C4-2B (cell line): Measurements from ENCODE around the gene PRUNE2.

ENCODE experiments used
- H3K27ac ChIP-seq: fragments of 450-650 bp; 2 replicates; pipeline ENCODE4 v1.5.1; 2017
- ZFX ChIP-seq: fragments of 450-650 bp; IDR thresholded peaks from 2 replicates; pipeline ENCODE4 v1.6.1; 2017
- TF ChIP-seq, protein P1 (sequence below): fragments of 450-650 bp; conservative IDR thresholded peaks from 2 replicates; pipeline ENCODE4 v1.5.1; 2017; ENCODE audit warnings: mild to moderate bottlenecking

Gene PRUNE2

DNA sequence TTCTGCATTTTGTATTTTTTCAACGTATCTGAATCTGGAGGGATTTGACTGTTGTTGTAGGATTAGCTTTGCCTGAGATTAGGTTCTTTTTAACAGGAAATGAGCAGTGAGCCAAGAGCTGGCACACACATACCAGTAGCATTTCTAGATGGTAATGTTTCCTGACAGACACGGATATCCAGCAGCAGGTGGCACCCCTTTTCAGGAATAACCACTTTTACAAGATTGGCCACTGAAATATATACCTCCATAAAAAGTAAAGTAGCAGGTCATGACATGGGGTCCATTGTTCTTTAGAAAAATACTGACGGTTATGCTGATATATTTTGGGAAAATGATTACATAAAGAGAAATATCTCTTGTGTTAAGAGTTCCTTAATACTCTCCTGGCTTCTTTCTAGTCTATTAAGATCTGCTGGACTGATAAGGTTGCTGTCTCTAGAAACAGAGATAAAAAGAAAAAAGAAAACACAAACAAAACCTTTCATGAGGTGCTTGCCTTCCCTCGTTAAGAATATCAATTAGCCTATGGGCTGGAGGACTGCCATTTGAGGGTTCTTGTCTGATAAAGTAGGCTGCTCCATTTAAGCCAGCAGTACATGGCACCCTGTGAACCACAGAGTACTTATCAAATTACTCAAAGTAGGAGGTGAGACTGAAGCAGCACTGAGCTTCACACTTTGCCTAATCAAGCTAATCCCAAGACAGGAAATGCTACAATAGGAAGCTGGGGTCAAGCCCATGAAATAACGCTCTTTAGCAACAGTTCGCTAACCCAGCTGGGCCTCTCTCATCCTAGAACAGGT is 243.2 kb downstream of the PRUNE2 start:
- H3K27ac ChIP-seq, result peak overlapping the region; percentile 85

DNA sequence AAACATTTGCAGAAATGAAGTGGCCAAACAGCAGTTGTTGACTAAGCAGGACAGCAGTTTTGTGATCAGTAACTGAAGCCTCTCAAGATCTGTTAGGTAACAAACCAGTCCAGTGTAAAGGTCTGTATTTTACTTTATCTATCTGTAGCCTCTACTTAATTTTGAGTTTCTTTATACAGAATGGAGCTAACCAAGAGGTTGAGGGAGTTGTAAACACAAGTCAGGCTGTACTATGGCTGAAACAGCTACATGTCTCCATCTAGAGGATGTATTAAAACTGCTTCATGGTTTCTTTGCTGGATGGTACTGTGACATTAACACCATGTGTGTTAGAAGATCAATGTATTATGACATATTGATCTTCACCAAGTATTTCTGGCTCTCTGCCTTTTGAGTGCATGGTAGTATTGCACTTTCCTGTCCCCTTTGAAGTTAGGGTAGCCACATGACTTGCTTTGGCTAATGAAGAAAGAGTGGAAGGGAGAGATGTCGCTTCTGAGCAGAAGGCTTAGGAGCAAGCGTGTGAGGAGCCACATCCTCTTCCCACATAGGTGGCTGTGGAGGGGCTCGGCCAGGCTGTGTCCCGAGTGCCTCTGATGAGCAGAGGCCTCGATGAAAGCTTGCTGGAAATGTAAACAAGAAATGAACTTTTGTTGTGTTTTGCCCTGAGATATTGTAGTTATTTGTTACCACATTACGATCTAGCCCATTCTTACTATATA is 247.2 kb downstream of the PRUNE2 start:
- TF ChIP-seq, protein P1, sequence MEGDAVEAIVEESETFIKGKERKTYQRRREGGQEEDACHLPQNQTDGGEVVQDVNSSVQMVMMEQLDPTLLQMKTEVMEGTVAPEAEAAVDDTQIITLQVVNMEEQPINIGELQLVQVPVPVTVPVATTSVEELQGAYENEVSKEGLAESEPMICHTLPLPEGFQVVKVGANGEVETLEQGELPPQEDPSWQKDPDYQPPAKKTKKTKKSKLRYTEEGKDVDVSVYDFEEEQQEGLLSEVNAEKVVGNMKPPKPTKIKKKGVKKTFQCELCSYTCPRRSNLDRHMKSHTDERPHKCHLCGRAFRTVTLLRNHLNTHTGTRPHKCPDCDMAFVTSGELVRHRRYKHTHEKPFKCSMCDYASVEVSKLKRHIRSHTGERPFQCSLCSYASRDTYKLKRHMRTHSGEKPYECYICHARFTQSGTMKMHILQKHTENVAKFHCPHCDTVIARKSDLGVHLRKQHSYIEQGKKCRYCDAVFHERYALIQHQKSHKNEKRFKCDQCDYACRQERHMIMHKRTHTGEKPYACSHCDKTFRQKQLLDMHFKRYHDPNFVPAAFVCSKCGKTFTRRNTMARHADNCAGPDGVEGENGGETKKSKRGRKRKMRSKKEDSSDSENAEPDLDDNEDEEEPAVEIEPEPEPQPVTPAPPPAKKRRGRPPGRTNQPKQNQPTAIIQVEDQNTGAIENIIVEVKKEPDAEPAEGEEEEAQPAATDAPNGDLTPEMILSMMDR, result peak; percentile 62
- TF ChIP-seq ZFX, result no peak
- peak overlapping the region; percentile 13; the same call in 1 of the 2 replicates for H3K27ac ChIP-seq

More for the DNA sequence above, 243.2 kb downstream of the PRUNE2 start:
- no peak for TF ChIP-seq ZFX
- TF ChIP-seq, protein P1, result peak; percentile 53

DNA sequence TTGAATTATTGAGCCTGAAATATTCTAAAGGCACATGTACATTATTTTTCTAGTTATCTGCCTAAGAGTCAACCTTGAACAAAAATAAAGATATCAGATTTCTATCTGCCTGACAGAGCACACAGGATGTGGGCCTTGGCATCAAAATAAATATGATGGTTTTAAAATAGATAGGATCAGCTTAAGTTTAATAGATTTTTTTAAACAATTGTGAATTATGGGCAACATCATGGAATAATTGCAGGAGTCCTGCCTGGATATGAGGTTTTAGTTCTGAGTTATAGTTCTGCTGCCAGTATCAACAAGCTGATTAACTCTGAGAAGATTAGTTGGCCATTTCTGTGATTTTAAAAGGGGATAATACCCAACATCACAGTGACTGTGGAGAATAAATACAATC is 248.6 kb downstream of the PRUNE2 start:
- TF ChIP-seq, protein P1, result no peak
- no peak for TF ChIP-seq ZFX
- no peak overlapping the region for H3K27ac ChIP-seq

DNA sequence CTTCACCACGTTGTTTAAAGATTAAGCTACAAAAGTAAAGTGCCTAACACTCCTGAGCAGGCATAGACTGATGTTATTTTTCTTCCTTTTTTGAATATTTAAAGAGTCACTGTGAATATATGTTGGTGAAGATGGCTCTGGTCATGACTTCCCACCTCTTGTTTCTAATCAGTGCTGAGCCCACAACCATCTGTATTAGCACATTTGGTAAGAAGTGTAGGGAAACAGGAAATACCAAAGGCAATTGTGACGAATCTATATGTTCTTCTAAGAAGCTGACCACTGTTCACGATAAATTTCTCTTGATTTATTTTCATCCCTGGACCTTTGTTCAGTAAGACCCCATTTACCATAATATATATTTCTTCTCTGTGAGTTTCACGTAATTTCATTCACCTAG is 249.9 kb downstream of the PRUNE2 start:
- no peak overlapping the region for H3K27ac ChIP-seq
- TF ChIP-seq, protein P1, result no peak
- TF ChIP-seq ZFX, result no peak

DNA sequence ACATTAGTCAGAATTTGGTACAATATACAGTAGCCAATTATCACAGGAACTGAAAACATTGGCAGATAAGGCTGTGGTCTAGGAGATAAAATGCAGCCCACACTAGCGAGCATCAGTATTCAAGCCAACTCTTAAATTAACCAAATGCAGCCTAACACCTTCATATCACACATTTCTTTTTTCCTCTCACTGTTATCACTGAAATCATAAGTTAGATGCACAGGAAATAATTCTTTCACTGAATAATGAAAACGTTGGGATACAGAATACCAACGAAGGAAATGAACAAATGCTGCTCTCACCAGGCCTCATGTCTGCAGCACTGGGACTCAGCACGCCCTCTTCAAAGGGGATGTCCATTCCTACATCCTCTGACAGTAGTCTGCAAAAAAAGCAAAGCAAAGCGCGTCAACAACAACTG is 250.8 kb downstream of the PRUNE2 start:
- no peak for TF ChIP-seq ZFX
- TF ChIP-seq, protein P1, result no peak
- H3K27ac ChIP-seq, result no peak overlapping the region

DNA sequence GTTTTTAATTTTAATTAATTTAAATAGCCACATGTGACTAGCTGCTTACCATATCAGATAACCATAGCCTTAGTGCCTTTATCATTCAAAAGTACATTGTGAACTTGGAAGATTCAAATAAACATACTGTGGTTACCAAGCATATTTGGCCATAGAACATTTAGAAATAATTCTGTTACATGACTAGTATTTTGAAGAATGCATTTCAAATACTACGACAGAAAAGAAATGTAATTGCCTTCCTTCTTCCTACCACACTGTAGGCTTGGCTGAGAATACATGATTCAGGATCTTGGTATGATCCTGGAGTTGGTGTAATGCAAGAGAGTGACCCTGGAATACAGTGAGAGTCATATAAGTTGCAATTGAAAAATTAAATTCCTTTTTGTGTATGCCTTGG is 251.3 kb downstream of the PRUNE2 start:
- H3K27ac ChIP-seq, result no peak overlapping the region
- no peak for TF ChIP-seq ZFX
- TF ChIP-seq, protein P1, result no peak

DNA sequence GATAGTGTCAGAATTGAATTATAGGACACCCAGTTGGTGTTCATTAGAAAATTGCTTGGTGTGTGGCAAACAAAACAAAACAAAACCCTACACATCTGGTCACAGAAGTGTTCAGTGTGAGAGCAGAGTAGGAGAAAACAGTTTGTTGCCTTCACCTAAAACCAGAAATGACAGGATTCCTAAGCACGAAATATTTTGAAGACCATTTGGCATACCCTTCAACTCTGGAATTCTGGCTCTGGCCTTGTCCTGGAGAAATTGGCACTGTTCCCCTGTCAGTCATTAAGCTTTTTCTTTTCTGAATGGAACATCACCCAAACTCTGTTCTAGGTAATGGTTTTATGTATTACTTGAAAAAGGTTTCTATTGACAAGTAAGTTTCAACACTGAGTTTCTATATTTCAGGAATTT is 251.9 kb downstream of the PRUNE2 start:
- H3K27ac ChIP-seq, result no peak overlapping the region
- no peak for TF ChIP-seq ZFX
- TF ChIP-seq, protein P1, result no peak
